HG03135 (cell line): ENCODE results near the gene CTCF.

Experiments used
- ATAC-seq: cut with Tn5 transposase; IDR thresholded peaks from one replicate; pipeline ENCODE4 v1.9.1; 2021; ENCODE audit warnings: mild to moderate bottlenecking, moderate library complexity; ENCODE audit not compliant: unreplicated experiment

CTCF gene

DNA sequence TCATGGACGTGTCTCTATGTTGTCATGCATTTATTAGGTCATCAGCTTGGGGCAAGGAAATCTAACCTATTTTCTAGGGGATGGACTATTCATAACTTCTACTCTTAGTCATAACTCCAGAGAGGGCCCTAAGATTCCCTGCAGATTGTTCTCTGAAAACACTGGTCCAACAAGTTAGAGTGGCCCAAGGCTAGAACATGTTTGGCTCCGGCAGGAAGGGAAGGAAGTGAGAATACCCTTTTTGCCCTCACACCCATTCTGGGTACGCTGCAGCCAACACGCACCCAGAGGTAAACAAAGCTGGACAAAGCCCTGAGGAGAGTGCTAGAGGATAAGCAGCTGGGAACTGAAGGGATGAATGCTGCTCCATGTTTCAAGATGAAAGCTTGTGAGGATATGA lies 114.2 kb downstream of the CTCF start:
- ATAC-seq: no peak

- ATAC-seq: no peak
These were observed 114.6 kb downstream of the CTCF start for GRCh38 chr16:67676939-67677338.

DNA sequence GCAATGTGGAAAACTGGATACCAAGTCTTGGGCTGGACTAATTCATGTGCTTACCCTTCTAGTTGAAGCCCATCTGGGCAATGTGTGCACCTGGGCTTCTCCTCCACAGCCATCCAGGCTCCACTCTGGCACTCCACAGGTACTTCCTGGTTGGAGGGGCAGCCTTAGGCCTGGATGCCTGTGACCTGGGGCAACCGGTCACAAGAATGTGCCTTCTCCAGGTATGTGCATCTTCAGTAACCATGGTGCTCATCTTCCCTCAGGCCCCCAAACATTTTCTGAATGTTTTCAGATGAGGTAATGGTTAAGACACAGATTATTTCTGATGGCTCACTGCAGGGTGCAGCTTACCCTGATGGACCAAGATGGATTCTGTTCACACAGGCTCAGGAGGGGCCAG lies 115.4 kb downstream of the CTCF start:
- ATAC-seq: no peak

- ATAC-seq: no peak
These were observed 116.2 kb downstream of the CTCF start for GRCh38 chr16:67678354-67679023.

GRCh38 chr16:67679935-67680897 lies 117.9 kb downstream of the CTCF start:
- ATAC-seq: no peak

- ATAC-seq: no peak
These were observed 121.4 kb downstream of the CTCF start for GRCh38 chr16:67683767-67684166.

- ATAC-seq: no peak
These were observed 123.2 kb downstream of the CTCF start for GRCh38 chr16:67685388-67686112.
